GM18508 (cell line): ENCODE data around the gene MMS22L.

Source experiments
- ATAC-seq: cut with Tn5 transposase; IDR thresholded peaks from one replicate; pipeline ENCODE4 v1.9.1; 2021; ENCODE audit warnings: moderate number of reproducible peaks; ENCODE audit not compliant: insufficient read depth, unreplicated experiment

MMS22L gene

GRCh38 chr6:97154015-97154414, 129.0 kb downstream of the MMS22L start:
- ATAC-seq, result no peak

- no peak for ATAC-seq
Measured at GRCh38 chr6:97151601-97152000, 131.4 kb downstream of the MMS22L start.

- ATAC-seq, result no peak
Measured at GRCh38 chr6:97150932-97151331, 132.1 kb downstream of the MMS22L start.

GRCh38 chr6:97147421-97147820, 135.6 kb downstream of the MMS22L start:
- ATAC-seq, result no peak

- no peak for ATAC-seq
Measured at GRCh38 chr6:97145691-97146090, 137.3 kb downstream of the MMS22L start.

- ATAC-seq, result no peak
Measured at GRCh38 chr6:97141756-97142155, 141.3 kb downstream of the MMS22L start.

GRCh38 chr6:97138581-97138980, 144.4 kb downstream of the MMS22L start:
- ATAC-seq, result no peak

GRCh38 chr6:97136626-97137358, 146.2 kb downstream of the MMS22L start:
- no peak for ATAC-seq

GRCh38 chr6:97133067-97133466, 149.9 kb downstream of the MMS22L start:
- ATAC-seq, result no peak

- no peak for ATAC-seq
Measured at GRCh38 chr6:97129106-97129505, 153.9 kb downstream of the MMS22L start.

- ATAC-seq, result no peak
Measured at GRCh38 chr6:97128507-97128906, 154.5 kb downstream of the MMS22L start.

- no peak for ATAC-seq
Measured at GRCh38 chr6:97123652-97124051, 159.4 kb downstream of the MMS22L start.

GRCh38 chr6:97123112-97123511, 159.9 kb downstream of the MMS22L start:
- no peak for ATAC-seq

GRCh38 chr6:97120511-97120910, 162.5 kb downstream of the MMS22L start:
- no peak for ATAC-seq

GRCh38 chr6:97114645-97115044, 168.4 kb downstream of the MMS22L start:
- no peak for ATAC-seq

- ATAC-seq, result no peak
Measured at GRCh38 chr6:97113170-97113569, 169.8 kb downstream of the MMS22L start.

- no peak for ATAC-seq
Measured at GRCh38 chr6:97111243-97111642, 171.8 kb downstream of the MMS22L start.

GRCh38 chr6:97110626-97111025, 172.4 kb downstream of the MMS22L start:
- no peak for ATAC-seq

GRCh38 chr6:97110149-97110548, 172.9 kb downstream of the MMS22L start:
- no peak for ATAC-seq

- no peak for ATAC-seq
Measured at GRCh38 chr6:97109444-97109843, 173.6 kb downstream of the MMS22L start.

GRCh38 chr6:97102145-97102790, 180.7 kb downstream of the MMS22L start:
- ATAC-seq, result no peak

GRCh38 chr6:97100696-97101095, 182.3 kb downstream of the MMS22L start:
- no peak for ATAC-seq
